K562 (cell line): ENCODE data around the gene PPIA. TPM values are rescaled to one million over a fixed set of nuclear protein-coding genes. Genes with fewer than 3 reads are reported as not detected.
A peak's percentile ranks its signal among the peaks of the same experiment; 100 is the strongest.

Source experiments
- CXXC5 ChIP-seq: fragments of 250-450 bp; sonication (Bioruptor Pico); IDR thresholded peaks from 2 replicates; pipeline ENCODE4 v1.8.0; 2022; ENCODE audit warnings: inconsistent platforms, mild to moderate bottlenecking, moderate library complexity
- ERF ChIP-seq: fragments of 450-650 bp; formaldehyde crosslinking; IDR thresholded peaks from 2 replicates; pipeline ENCODE4 v1.4.0; 2020; ENCODE audit warnings: mild to moderate bottlenecking, mixed read lengths
- JUND ChIP-seq, 2 experiments: IDR thresholded peaks; 2 replicates in 1 of 2; 3 replicates in 1 of 2; pipeline ENCODE4 v1.6.1; 2011; ENCODE audit warnings: borderline replicate concordance in 2 of 2, low read depth in 2 of 2, low read length in 2 of 2, improper control_type of control experiment in 1 of 2, missing biosample characterization in 1 of 2, missing genetic modification characterization in 1 of 2, missing genetic modification reagents in 1 of 2
- LARP7 ChIP-seq: fragments of 450-650 bp; IDR thresholded peaks from 2 replicates; pipeline ENCODE4 v1.6.1; 2016
- NFYB ChIP-seq: IDR thresholded peaks from 2 replicates; pipeline ENCODE4 v1.6.1; 2011; ENCODE audit warnings: mild to moderate bottlenecking, moderate library complexity; ENCODE audit not compliant: insufficient read length; ENCODE audit errors: extremely low read depth
- SP1 ChIP-seq: sonication (generic); formaldehyde crosslinking; IDR thresholded peaks from 2 replicates; pipeline ENCODE4 v1.8.1; 2022; ENCODE audit warnings: mild to moderate bottlenecking, missing genetic modification reagents
- TBP ChIP-seq: optimal IDR thresholded peaks from 2 replicates; pipeline ENCODE3; 2011; ENCODE audit warnings: low read depth, low read length, improper control_type of control experiment
- polyA plus RNA-seq, 8 experiments: library from polyadenylated mRNA; depleted of rRNA in 4 of 8; stranded (reverse) in 5 of 8; unstranded in 3 of 8; fragments of >200 nt; fragmentation: Nextera tagmentation in 2 of 8; fragmentation: Illumina TruSeq in 1 of 8; extraction: Ambion mirVana in 2 of 8; extraction: Trizol in 1 of 8; gene quantifications; 2 replicates each; pipeline versions ENCODE4 v1.2.1 to v1.2.3, GENCODE V29; 2011 to 2014; ENCODE audit warnings: inconsistent platforms in 1 of 8, missing spikeins in 1 of 8
- total RNA-seq, 7 experiments: library from RNA; depleted of rRNA in 6 of 7; stranded (reverse); fragments of >200 nt in 6 of 7; fragmentation: Illumina TruSeq in 2 of 7; extraction: Trizol in 2 of 7; gene quantifications; 2 replicates each; pipeline versions ENCODE4 v1.2.1 to v1.2.3, GENCODE V29; 2011 to 2021; ENCODE audit warnings: low replicate concordance in 1 of 7
- TF ChIP-seq, protein P1 (sequence below): fragments of 450-650 bp; IDR thresholded peaks from 2 replicates; pipeline ENCODE4 v1.6.1; 2017; ENCODE audit warnings: antibody characterized with exemption, mild to moderate bottlenecking
- TF ChIP-seq, protein P2 (sequence below): fragments of 450-650 bp; IDR thresholded peaks from 2 replicates; pipeline ENCODE4 v1.6.1; 2016; ENCODE audit warnings: mild to moderate bottlenecking, moderate library complexity

PPIA gene
- total and polyA plus RNA-seq, 9 of the 15 experiments (the other 6 are each of a cell fraction or from before 2014, with no cell fraction given): 2,583 to 7,504 (median 3,973) TPM

DNA sequence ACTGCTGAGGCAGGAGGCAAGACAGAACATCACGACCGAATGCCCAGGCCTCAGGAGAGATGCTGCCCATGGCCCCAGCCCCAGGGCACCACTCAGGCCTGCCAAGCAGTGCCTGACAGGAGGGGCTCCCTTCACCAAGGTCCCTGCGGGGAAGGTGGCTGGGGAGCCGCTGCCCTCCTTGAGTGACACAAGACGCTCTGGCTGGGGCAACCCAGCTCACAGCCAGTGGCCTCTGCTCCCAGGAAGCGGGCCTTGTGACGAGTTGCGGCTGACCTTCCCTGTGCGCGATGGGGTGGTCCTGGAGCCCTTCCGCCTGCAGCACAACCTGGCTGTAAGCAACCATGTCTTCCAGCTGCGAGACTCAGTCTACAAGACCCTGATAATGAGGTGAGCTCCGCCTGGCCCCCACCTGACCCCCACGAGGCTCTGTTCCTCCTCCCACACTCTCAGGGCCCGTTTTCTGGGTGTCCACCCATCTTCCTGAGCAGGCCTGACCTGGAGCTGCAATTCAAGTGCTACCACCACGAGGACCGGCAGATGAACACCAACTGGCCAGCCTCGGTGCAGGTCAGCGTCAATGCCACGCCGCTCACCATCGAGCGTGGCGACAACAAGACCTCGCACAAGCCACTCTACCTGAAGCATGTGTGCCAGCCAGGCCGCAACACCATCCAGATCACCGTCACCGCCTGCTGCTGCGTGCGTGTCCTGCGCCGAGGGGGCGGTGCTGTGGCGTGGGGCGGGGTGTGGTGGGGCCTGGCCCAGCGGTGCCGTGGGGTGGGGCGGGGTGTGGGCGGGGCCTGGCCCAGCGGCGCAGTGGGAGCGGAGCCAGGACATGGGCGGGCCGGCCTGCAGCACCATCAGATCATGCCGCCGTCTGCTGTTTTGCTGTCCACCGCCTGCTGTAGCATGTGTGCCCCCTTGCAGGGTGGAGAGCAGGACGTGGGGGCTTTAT lies 35.0 kb upstream of the PPIA start (continued):
- TF ChIP-seq, protein P1, sequence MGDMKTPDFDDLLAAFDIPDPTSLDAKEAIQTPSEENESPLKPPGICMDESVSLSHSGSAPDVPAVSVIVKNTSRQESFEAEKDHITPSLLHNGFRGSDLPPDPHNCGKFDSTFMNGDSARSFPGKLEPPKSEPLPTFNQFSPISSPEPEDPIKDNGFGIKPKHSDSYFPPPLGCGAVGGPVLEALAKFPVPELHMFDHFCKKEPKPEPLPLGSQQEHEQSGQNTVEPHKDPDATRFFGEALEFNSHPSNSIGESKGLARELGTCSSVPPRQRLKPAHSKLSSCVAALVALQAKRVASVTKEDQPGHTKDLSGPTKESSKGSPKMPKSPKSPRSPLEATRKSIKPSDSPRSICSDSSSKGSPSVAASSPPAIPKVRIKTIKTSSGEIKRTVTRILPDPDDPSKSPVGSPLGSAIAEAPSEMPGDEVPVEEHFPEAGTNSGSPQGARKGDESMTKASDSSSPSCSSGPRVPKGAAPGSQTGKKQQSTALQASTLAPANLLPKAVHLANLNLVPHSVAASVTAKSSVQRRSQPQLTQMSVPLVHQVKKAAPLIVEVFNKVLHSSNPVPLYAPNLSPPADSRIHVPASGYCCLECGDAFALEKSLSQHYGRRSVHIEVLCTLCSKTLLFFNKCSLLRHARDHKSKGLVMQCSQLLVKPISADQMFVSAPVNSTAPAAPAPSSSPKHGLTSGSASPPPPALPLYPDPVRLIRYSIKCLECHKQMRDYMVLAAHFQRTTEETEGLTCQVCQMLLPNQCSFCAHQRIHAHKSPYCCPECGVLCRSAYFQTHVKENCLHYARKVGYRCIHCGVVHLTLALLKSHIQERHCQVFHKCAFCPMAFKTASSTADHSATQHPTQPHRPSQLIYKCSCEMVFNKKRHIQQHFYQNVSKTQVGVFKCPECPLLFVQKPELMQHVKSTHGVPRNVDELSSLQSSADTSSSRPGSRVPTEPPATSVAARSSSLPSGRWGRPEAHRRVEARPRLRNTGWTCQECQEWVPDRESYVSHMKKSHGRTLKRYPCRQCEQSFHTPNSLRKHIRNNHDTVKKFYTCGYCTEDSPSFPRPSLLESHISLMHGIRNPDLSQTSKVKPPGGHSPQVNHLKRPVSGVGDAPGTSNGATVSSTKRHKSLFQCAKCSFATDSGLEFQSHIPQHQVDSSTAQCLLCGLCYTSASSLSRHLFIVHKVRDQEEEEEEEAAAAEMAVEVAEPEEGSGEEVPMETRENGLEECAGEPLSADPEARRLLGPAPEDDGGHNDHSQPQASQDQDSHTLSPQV: peak; percentile 93
- TF ChIP-seq ERF (CRISPR knock-in tag): no peak
- TF ChIP-seq SP1 (CRISPR knock-in tag): no peak; the same call in 1 of the 2 replicates
- peak; percentile 31 for TF ChIP-seq TBP
- TF ChIP-seq NFYB: no peak
- no peak for TF ChIP-seq LARP7
- TF ChIP-seq, protein P2, sequence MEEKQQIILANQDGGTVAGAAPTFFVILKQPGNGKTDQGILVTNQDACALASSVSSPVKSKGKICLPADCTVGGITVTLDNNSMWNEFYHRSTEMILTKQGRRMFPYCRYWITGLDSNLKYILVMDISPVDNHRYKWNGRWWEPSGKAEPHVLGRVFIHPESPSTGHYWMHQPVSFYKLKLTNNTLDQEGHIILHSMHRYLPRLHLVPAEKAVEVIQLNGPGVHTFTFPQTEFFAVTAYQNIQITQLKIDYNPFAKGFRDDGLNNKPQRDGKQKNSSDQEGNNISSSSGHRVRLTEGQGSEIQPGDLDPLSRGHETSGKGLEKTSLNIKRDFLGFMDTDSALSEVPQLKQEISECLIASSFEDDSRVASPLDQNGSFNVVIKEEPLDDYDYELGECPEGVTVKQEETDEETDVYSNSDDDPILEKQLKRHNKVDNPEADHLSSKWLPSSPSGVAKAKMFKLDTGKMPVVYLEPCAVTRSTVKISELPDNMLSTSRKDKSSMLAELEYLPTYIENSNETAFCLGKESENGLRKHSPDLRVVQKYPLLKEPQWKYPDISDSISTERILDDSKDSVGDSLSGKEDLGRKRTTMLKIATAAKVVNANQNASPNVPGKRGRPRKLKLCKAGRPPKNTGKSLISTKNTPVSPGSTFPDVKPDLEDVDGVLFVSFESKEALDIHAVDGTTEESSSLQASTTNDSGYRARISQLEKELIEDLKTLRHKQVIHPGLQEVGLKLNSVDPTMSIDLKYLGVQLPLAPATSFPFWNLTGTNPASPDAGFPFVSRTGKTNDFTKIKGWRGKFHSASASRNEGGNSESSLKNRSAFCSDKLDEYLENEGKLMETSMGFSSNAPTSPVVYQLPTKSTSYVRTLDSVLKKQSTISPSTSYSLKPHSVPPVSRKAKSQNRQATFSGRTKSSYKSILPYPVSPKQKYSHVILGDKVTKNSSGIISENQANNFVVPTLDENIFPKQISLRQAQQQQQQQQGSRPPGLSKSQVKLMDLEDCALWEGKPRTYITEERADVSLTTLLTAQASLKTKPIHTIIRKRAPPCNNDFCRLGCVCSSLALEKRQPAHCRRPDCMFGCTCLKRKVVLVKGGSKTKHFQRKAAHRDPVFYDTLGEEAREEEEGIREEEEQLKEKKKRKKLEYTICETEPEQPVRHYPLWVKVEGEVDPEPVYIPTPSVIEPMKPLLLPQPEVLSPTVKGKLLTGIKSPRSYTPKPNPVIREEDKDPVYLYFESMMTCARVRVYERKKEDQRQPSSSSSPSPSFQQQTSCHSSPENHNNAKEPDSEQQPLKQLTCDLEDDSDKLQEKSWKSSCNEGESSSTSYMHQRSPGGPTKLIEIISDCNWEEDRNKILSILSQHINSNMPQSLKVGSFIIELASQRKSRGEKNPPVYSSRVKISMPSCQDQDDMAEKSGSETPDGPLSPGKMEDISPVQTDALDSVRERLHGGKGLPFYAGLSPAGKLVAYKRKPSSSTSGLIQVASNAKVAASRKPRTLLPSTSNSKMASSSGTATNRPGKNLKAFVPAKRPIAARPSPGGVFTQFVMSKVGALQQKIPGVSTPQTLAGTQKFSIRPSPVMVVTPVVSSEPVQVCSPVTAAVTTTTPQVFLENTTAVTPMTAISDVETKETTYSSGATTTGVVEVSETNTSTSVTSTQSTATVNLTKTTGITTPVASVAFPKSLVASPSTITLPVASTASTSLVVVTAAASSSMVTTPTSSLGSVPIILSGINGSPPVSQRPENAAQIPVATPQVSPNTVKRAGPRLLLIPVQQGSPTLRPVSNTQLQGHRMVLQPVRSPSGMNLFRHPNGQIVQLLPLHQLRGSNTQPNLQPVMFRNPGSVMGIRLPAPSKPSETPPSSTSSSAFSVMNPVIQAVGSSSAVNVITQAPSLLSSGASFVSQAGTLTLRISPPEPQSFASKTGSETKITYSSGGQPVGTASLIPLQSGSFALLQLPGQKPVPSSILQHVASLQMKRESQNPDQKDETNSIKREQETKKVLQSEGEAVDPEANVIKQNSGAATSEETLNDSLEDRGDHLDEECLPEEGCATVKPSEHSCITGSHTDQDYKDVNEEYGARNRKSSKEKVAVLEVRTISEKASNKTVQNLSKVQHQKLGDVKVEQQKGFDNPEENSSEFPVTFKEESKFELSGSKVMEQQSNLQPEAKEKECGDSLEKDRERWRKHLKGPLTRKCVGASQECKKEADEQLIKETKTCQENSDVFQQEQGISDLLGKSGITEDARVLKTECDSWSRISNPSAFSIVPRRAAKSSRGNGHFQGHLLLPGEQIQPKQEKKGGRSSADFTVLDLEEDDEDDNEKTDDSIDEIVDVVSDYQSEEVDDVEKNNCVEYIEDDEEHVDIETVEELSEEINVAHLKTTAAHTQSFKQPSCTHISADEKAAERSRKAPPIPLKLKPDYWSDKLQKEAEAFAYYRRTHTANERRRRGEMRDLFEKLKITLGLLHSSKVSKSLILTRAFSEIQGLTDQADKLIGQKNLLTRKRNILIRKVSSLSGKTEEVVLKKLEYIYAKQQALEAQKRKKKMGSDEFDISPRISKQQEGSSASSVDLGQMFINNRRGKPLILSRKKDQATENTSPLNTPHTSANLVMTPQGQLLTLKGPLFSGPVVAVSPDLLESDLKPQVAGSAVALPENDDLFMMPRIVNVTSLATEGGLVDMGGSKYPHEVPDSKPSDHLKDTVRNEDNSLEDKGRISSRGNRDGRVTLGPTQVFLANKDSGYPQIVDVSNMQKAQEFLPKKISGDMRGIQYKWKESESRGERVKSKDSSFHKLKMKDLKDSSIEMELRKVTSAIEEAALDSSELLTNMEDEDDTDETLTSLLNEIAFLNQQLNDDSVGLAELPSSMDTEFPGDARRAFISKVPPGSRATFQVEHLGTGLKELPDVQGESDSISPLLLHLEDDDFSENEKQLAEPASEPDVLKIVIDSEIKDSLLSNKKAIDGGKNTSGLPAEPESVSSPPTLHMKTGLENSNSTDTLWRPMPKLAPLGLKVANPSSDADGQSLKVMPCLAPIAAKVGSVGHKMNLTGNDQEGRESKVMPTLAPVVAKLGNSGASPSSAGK: peak; percentile 96
- TF ChIP-seq CXXC5: peak; percentile 80
- peak; percentile 32; the same call in 1 of the 2 replicates for TF ChIP-seq JUND (IDR thresholded peaks at IDR 0.05; ENCODE audit: borderline replicate concordance, low read depth, low read length)
- TF ChIP-seq JUND (tag; IDR thresholded peaks at IDR 0.05; ENCODE audit: borderline replicate concordance, low read depth, low read length): no peak
